ENCODE results near the gene TNFAIP3.
A peak's percentile ranks its signal among the peaks of the same experiment; 100 is the strongest.

TNFAIP3 gene

GRCh38 chr6:137845460-137845859, 21.6 kb upstream of the TNFAIP3 start:
- no peak for DNase-seq (ENCODE audit: low spot score)

DNA sequence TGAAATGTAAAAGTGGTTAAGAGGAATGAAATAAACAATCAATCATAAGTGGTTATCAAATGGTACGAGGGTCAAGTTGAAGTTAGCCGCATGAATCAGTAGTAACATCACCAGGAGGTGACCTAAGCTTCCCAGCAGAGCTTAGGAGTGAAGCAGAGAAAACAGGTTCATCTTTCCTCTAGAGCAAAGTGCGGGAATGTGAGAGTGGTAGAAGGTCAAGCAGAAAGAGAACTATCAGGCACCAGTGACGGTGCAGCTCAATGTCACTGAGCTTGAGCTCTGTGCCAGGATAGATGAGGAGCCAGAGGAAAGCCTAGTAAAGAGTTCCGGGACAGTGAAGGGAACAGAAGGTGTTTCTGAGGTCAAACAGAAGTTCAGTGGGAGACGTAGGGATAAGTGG, 20.8 kb upstream of the TNFAIP3 start:
- DNase-seq (ENCODE audit: low spot score): no peak

GRCh38 chr6:137846772-137847313, 20.2 kb upstream of the TNFAIP3 start:
- DNase-seq (ENCODE audit: low spot score): no peak

DNA sequence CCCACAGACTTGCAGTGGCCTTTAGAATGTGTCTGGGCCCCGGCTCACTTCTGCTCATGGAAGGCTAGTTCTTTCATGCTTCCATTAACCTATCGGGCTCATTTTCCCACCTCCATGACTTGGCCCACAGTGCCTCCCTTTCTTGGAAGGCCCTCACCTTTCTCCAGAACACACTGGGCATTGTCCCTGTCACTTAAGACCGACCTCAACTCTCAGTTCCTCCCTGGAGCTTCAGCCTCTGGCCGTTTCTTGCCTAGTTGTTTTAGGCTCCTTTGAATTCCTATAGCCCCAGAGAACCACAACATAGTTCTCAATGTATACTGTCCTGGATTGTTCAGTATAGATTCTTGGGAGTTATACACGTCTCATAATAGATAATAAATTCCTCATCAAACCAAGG, 19.3 kb upstream of the TNFAIP3 start:
- DNase-seq (ENCODE audit: low spot score): no peak

DNA sequence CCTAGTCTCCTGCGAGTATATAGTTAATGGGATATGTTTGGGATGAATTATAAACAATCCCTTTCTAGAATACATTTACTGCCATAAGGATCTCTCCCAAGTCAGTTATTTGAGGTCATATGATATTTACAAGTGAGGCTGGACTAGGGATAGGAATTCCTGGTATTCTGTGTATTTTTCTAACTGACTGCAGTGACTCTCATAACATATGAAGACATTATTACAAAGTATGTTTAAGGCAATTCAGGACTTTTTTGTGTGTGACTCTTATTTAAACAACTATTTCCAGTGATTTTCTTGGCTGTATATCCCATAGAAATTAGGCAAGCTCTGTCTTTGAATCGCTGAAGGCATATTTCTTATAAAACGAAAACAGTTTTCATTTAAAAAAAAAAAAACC, 18.4 kb upstream of the TNFAIP3 start:
- no peak for DNase-seq (ENCODE audit: low spot score)

DNA sequence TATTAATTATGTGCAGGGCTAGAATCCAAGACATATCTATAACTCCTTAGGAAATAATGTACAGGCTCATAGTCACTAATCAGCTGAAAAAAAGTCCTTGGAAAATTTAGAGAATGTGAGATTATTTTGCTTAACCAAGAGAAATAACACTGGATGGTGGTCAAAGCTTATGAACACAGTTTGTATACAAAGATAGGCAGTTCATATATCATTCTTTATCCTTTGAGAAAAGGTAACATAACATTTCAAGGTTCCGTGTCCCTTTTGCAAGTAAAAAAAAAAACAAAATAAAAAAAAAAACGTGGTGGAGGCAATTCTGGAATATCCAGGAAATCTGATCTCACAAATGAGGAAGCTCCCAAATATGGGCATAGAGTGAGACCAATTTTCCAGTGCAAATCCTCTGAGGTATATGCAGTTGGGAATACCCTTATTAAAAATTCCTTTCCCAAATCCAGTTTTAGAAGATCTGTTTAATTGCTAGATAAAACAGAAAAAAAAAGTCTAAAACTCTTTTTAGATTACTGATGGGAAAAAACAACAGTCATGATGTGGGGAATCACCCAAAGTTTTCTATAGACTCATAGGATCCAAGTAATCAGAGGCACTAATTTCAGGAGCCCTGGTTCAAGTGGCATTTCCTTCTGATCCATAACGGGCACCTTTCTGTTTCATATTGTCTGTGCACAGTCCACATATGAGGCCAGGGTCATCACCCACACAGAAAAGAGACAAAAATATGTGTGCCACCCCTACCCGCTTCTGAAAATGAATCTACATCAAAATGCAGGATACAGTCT, 17.7 kb upstream of the TNFAIP3 start:
- no peak for DNase-seq (ENCODE audit: low spot score)

DNA sequence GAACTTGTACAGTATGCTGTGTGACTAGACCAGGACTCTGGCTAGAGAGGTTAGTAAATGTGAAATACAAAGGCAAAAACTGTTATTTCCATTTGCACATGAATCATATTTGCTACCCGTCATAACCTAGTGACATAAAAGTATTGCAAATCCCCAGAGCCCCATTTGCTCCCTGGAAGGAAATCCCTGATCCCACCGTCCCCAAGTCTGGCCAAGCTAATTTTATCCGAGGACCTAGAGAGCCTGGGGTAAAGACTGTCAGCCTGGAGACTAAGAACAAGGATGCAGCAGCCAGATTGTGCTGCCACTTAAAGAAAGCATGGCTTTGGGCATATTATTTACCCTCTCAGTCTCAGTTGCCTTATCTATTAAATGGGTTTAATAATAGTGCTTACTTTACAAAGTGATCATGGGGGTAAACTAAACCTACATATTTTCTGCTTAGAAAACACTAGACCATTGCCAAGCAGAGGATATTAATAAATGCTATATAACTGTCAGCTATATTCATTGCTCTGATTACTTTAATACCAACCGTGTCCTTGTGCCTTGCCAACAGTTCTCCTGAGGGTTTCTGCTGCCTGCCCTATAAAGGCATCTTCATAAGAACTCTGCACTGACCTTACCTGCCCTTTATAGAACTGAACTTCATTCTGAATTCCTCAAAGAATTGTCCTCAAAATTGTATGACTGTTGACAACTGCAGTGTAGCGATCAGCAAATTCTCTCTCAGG, 16.9 kb upstream of the TNFAIP3 start:
- no peak for DNase-seq (ENCODE audit: low spot score)

DNA sequence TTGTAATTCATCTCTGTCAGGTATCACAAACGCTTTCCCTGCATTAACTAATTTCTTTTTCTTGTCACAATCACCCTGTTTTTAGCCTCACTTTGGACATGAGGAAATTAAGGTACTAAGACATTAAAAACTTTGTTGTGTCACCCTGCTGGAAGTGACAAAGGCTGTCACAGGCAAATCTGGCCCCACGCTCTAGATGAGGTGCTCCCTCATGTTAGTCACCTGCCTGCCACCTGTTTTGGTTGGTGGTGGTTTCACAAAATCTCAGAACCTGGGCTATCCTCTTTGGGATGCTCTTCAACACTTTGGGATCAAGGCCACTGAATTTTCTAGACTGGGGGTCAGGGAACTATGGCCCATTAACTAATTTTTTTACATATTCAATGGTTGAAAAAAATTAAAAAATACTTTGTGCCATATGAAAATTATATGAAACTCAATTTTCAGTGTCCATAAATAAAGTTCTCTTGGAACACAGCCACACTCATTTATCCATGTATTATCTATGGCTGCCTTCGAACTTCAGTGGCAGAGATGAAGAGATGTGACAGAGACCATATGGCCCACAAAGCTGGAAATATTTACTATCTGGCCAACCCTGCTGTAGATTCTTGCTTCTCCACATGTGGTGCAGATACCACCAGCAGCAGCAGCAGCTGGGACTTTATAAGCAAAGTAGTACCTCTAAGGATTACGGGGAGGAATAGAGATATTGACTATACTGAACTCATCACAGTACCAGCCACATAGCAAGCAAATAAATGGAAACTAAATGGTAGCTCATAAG, 16.1 kb upstream of the TNFAIP3 start:
- peak; percentile 32 for DNase-seq (ENCODE audit: low spot score)

GRCh38 chr6:137851669-137852068, 15.4 kb upstream of the TNFAIP3 start:
- no peak for DNase-seq (ENCODE audit: low spot score)

GRCh38 chr6:137852346-137852745, 14.7 kb upstream of the TNFAIP3 start:
- DNase-seq (ENCODE audit: low spot score): no peak

DNA sequence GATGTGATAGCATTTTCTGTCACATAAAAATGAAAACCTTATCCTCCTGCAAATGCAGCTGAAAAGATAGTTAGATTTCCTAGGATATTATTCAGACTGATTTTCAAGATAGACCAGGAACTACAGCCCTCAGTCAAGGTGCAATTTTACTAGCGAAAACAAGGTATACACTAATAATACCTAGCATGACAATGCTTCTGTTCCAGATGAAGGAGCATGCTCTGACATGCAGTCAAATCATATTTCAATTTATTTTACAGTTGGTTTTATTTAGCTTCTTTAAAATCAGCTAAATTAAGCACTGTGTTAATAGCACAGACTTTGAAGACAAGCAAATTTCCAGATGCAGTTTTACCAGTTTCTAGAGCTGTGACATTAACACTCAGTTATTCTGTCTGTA, 14.2 kb upstream of the TNFAIP3 start:
- no peak for DNase-seq (ENCODE audit: low spot score)

GRCh38 chr6:137853569-137854213, 13.4 kb upstream of the TNFAIP3 start:
- no peak for DNase-seq (ENCODE audit: low spot score)

DNA sequence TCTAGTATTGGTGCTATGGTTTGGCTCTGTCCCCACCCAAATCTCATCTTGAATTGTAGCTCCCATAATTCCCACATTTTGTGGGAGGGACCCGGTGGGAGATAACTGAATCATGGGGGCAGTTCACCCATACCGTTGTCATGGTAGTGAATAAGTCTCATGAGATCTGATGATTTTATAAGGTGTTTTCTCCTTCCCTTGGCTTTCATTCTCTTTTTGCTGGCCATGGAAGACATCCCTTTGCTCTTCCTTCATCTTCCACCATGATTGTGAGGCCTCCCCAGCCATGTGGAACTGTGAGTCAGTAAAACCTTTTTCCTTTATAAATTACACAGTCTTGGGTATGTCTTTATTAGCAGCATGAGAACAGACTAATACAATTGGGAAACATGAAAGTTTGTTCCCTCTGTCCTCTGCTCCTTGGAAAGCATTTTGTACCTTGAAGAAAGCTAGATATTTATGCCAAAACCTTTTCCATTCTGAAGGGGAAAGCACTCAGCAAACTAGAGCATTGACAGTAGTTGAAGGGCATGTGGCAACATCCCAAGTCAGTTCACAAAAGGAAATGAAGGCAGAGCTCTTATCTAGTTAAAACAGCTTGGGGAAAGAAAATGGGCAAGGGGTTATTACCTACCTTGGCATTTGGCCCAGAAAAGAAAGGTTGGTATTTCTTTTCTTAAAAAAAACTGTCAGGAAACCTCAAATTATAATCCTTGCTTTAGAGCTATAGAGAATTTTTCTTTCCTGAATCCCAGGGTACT, 10.7 kb upstream of the TNFAIP3 start:
- DNase-seq (ENCODE audit: low spot score): peak; percentile 35

GRCh38 chr6:137859025-137859424, 8.0 kb upstream of the TNFAIP3 start:
- DNase-seq (ENCODE audit: low spot score): no peak

DNA sequence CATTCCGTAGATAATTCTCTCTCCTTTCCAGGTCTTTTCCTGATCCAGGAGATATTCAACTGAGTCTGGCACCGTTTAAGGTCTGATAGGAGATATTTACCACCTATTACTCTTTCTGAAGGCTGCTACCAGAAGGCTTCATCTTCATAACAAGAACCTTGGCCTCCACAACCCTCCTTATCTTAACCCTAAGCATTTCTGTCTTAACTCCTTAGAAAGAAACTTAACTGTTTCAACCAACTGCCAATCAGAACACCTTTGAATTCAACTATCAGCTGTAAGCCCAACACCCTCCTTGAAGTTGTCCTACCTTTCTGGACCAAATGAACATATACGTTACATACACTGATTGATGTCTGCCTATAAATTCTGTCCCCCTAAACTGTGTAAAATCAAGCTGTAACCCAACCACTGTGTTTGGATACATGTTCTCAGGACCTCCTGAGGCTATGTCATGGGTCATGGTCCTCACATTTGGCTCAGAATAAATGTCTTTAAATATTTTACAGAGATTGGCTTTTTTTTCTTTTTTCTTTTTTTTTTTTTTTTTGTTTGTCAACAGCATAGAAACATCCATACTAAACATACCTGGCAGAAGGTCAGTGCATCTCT, 6.6 kb upstream of the TNFAIP3 start:
- no peak for DNase-seq (ENCODE audit: low spot score)

DNA sequence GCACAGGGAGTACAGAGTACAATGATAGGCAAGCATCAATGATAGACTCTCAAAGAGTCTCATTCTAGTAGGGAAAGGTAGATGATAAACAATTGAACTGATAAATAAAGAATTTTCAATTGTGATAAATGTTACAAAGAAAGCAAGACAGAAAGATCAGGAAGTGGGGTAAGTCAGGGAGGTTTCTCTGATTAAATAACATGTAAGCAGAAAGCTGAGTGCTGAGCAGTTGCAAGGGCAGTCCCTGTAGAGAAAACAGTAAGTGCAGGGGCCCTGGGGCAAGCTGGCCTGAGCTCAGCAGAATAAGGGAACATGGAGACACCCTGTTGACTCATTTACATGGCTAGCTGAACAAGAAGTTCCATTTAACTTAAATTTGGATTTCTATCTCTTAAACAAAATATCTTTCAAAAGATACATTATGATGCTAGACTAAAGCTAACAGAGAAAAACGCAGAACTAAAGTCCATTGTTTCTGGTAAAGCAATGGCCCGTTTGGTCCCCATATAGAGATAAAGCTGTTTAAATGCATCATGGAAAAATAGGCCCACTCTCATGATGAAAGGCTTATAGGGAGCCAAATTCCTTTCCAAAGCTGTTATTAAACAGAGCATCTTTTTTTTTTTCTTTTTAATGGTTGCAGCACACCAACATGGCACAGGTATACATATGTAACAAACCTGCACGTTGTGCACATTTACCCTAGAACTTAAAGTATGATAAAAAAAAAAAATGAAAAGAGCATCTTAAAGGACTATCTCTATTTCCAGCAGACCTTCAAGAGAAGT, 5.3 kb upstream of the TNFAIP3 start:
- DNase-seq (ENCODE audit: low spot score): no peak

GRCh38 chr6:137862419-137863090, 4.5 kb upstream of the TNFAIP3 start:
- DNase-seq (ENCODE audit: low spot score): no peak

GRCh38 chr6:137863091-137863797, 3.8 kb upstream of the TNFAIP3 start:
- DNase-seq (ENCODE audit: low spot score): peak; percentile 61
